ENCODE data around the gene BBS2.
"Not testable (repeated sequence)": the region's sequence is repeated elsewhere in the genome, so short reads cannot be mapped to it uniquely, and the experiment has no call there.

BBS2 gene

GRCh38 chr16:56491657-56492261 lies 28.1 kb downstream of the BBS2 start:
- Histone ChIP-seq H3K9me3 (ENCODE audit: control insufficient read depth, insufficient read depth, low read length) (no peaks in the 10 kb centered on the region), H3K4me3 (ENCODE audit: low read depth, low read length) (no peak overlapping the region), H3K36me3 (ENCODE audit: control insufficient read depth, insufficient read depth, low read length) (peaks cover 1% of the 10 kb centered on the region; the same call in 1 of the 2 replicates), H3K4me1 (ENCODE audit: control insufficient read depth, insufficient read depth, low read length) (no peaks in the 10 kb centered on the region), H3K9ac (ENCODE audit: low read depth, low read length) (no peak overlapping the region), H3K27ac (ENCODE audit: low read depth, low read length) (no peak overlapping the region), H3K27me3 (ENCODE audit: control insufficient read depth, insufficient read depth, low read length) (no peaks in the 10 kb centered on the region)

- H3K4me1 ChIP-seq (ENCODE audit: control insufficient read depth, insufficient read depth, low read length); H3K27me3 ChIP-seq (ENCODE audit: control insufficient read depth, insufficient read depth, low read length); H3K4me3 ChIP-seq (ENCODE audit: low read depth, low read length); H3K36me3 ChIP-seq (ENCODE audit: control insufficient read depth, insufficient read depth, low read length); H3K9ac ChIP-seq (ENCODE audit: low read depth, low read length); H3K27ac ChIP-seq (ENCODE audit: low read depth, low read length); H3K9me3 ChIP-seq (ENCODE audit: control insufficient read depth, insufficient read depth, low read length): not testable (repeated sequence)
Observed at GRCh38 chr16:56488868-56489267, 31.0 kb downstream of the BBS2 start.

DNA sequence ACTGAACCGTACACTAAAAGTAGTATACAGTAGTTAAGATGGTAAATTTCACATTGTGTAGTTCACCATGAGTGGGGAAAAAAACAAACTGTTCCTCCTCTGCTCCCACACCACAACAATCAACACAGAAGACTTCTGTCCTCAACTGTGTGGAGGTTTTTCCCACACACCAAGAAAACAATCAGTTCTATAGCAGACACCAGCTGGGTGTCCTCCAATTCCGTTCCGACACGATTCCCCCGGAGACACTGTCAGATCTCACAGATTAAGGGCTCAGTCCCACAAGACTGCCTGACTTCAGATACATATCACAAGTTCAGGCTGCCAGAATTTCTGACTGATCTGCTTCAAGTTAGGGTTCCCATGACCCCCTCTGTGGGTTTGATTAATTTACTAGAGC lies 31.8 kb downstream of the BBS2 start:
- Histone ChIP-seq H3K36me3 (ENCODE audit: control insufficient read depth, insufficient read depth, low read length) (peaks cover 7% of the 10 kb centered on the region; the same call in 1 of the 2 replicates), H3K9ac (ENCODE audit: low read depth, low read length) (no peak overlapping the region), H3K4me1 (ENCODE audit: control insufficient read depth, insufficient read depth, low read length) (no peaks in the 10 kb centered on the region), H3K27ac (ENCODE audit: low read depth, low read length) (no peak overlapping the region), H3K27me3 (ENCODE audit: control insufficient read depth, insufficient read depth, low read length) (no peaks in the 10 kb centered on the region), H3K4me3 (ENCODE audit: low read depth, low read length) (no peak overlapping the region), H3K9me3 (ENCODE audit: control insufficient read depth, insufficient read depth, low read length) (no peaks in the 10 kb centered on the region)

GRCh38 chr16:56483394-56483793 lies 36.4 kb downstream of the BBS2 start:
- H3K4me3 ChIP-seq (ENCODE audit: low read depth, low read length) = no peak overlapping the region
- no peak overlapping the region for H3K9ac ChIP-seq (ENCODE audit: low read depth, low read length)
- H3K36me3 ChIP-seq (ENCODE audit: control insufficient read depth, insufficient read depth, low read length) = peaks cover 14% of the 10 kb centered on the region
- no peaks in the 10 kb centered on the region for H3K27me3 ChIP-seq (ENCODE audit: control insufficient read depth, insufficient read depth, low read length)
- no peak overlapping the region for H3K27ac ChIP-seq (ENCODE audit: low read depth, low read length)
- H3K4me1 ChIP-seq (ENCODE audit: control insufficient read depth, insufficient read depth, low read length) = no peaks in the 10 kb centered on the region
- H3K9me3 ChIP-seq (ENCODE audit: control insufficient read depth, insufficient read depth, low read length) = no peaks in the 10 kb centered on the region

- no peak overlapping the region for H3K9ac ChIP-seq (ENCODE audit: low read depth, low read length)
- H3K4me1 ChIP-seq (ENCODE audit: control insufficient read depth, insufficient read depth, low read length) = no peaks in the 10 kb centered on the region
Observed at GRCh38 chr16:56482683-56483236, 37.1 kb downstream of the BBS2 start.

DNA sequence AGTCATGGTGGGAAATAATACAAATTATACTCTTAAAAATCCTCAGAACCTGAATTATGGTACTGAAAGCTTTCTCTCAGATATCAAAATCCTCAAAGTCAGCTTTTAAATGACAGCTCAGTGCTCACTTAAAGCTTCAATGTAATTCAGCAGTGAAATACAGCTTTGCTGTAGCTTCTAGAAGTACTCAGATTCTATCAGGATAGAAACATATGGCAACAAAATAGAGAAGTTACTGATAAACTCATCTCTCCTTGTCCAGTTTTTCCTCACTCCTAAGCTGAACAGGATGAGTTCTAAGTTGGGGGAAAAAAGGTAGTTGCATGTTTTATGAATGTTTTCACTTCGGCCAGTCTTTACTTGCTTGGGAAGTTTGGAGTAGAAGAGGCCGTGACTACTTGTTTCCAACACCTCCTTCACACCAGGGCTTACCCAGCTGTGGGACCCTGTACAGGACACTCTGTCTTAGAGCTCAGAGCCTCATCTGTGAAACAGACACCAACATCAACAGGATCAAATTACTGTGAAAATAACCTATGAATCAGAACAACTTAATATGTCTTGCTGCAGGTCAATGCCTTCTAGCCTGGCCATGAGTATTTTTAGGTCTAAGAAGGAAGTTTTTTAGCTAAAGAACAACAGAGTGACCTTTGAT lies 38.2 kb downstream of the BBS2 start:
- no peaks in the 10 kb centered on the region for H3K4me1 ChIP-seq (ENCODE audit: control insufficient read depth, insufficient read depth, low read length)
- H3K27ac ChIP-seq (ENCODE audit: low read depth, low read length) = no peak overlapping the region
- no peak overlapping the region for H3K9ac ChIP-seq (ENCODE audit: low read depth, low read length)
- H3K4me3 ChIP-seq (ENCODE audit: low read depth, low read length) = no peak overlapping the region
- no peaks in the 10 kb centered on the region for H3K27me3 ChIP-seq (ENCODE audit: control insufficient read depth, insufficient read depth, low read length)
- H3K9me3 ChIP-seq (ENCODE audit: control insufficient read depth, insufficient read depth, low read length) = no peaks in the 10 kb centered on the region
- H3K36me3 ChIP-seq (ENCODE audit: control insufficient read depth, insufficient read depth, low read length) = peaks cover 29% of the 10 kb centered on the region

More at GRCh38 chr16:56482683-56483236, 37.1 kb downstream of the BBS2 start:
- no peak overlapping the region for H3K4me3 ChIP-seq (ENCODE audit: low read depth, low read length)
- no peak overlapping the region for H3K27ac ChIP-seq (ENCODE audit: low read depth, low read length)
- peaks cover 19% of the 10 kb centered on the region for H3K36me3 ChIP-seq (ENCODE audit: control insufficient read depth, insufficient read depth, low read length)
- no peaks in the 10 kb centered on the region for H3K27me3 ChIP-seq (ENCODE audit: control insufficient read depth, insufficient read depth, low read length)
- H3K9me3 ChIP-seq (ENCODE audit: control insufficient read depth, insufficient read depth, low read length) = no peaks in the 10 kb centered on the region

DNA sequence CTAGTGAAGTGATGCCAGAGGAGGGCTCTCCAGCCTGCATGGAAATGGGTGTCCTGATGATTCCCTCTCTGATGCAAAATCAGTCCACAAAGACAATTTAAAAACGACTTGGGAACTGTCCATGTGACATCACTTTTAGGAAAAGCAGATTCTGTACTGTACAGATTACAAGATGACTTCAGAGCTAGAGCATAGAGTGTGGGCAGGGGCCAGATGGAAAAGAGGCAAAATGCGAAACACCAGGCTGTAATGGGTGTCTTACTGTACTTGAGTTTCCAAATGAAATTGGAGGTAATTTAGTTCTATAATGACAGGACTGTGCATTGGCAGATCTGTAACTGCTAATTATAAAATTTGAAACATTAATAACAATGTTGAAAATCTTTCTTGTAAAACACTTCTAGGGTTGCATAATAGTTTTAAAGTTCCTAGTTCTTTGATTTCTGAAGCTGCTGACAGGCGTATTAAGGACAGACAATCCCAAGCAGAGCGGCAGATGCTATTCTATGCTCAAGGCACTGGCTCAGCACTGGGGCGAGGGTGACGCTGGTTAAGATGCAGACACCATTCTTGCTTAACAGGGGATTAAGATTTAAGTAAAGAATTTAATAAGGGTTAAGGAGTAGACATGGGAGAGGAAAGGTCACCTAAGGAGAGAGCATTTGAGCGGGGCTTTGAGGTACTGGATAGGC lies 38.9 kb downstream of the BBS2 start:
- Histone ChIP-seq H3K4me3 (ENCODE audit: low read depth, low read length) (no peak overlapping the region), H3K27me3 (ENCODE audit: control insufficient read depth, insufficient read depth, low read length) (no peaks in the 10 kb centered on the region), H3K4me1 (ENCODE audit: control insufficient read depth, insufficient read depth, low read length) (no peaks in the 10 kb centered on the region), H3K9me3 (ENCODE audit: control insufficient read depth, insufficient read depth, low read length) (no peaks in the 10 kb centered on the region), H3K36me3 (ENCODE audit: control insufficient read depth, insufficient read depth, low read length) (peaks cover 36% of the 10 kb centered on the region), H3K9ac (ENCODE audit: low read depth, low read length) (no peak overlapping the region), H3K27ac (ENCODE audit: low read depth, low read length) (no peak overlapping the region)

DNA sequence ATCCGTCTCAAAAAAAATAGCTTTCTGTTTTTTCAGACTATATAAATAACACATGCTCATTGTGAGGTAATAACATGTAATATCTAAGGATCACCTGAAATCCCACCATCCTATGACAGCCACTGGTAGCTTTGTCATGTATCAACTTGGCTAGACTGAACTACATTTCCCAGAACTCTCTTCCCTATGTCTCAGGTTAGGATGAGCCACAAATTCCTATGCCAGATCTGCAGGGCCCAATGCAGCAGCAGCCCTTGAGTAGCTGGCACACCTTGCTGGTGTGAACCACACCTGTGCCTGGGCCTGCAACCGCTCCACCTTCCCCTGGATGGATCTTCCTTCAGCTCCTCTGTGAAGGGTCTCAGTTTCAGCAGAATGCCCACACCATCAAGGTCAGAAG lies 40.4 kb downstream of the BBS2 start:
- Histone ChIP-seq H3K36me3 (ENCODE audit: control insufficient read depth, insufficient read depth, low read length) (peaks cover 47% of the 10 kb centered on the region), H3K4me1 (ENCODE audit: control insufficient read depth, insufficient read depth, low read length) (peaks cover 11% of the 10 kb centered on the region; the same call in 1 of the 2 replicates), H3K27me3 (ENCODE audit: control insufficient read depth, insufficient read depth, low read length) (no peaks in the 10 kb centered on the region), H3K9me3 (ENCODE audit: control insufficient read depth, insufficient read depth, low read length) (no peaks in the 10 kb centered on the region), H3K9ac (ENCODE audit: low read depth, low read length) (no peak overlapping the region), H3K27ac (ENCODE audit: low read depth, low read length) (no peak overlapping the region), H3K4me3 (ENCODE audit: low read depth, low read length) (no peak overlapping the region)

DNA sequence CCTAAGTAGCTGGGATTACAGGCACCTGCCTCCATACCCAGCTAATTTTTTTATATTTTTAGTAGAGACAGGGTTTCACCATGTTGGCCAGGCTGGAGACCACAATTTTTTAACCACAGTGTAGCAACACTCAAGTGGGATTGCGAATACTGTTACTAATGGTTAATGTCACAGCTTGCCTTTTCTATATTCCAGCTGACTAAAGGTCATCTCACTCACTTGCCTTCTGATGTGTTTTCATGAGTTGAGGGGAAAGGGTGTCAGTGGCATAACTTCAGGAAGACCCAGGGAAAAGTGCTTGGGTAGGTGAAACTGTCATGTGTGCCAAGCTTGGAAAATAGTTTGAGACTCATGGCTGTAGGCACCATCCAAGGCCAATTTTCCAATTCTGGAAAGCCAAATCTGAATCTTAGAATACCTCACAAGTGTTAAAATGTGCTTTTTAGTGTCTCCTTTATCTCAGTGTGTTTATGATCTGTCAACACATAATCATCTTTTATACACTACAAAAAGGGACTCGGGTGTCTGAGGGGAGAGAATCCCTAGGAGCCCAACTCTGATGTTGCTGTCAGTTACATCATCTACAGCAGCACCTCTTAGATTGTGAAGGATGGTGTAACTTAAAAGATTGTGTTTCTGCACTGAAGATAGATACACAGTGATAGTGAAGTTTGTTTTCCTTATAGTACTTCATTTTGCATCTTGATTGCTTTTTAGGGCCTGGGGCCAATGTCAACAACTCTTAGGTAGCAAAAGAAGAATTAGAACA lies 41.4 kb downstream of the BBS2 start:
- H3K4me3 ChIP-seq (ENCODE audit: low read depth, low read length) = no peak overlapping the region
- H3K27ac ChIP-seq (ENCODE audit: low read depth, low read length) = no peak overlapping the region
- no peaks in the 10 kb centered on the region for H3K27me3 ChIP-seq (ENCODE audit: control insufficient read depth, insufficient read depth, low read length)
- H3K9ac ChIP-seq (ENCODE audit: low read depth, low read length) = no peak overlapping the region
- peaks cover 54% of the 10 kb centered on the region for H3K36me3 ChIP-seq (ENCODE audit: control insufficient read depth, insufficient read depth, low read length)
- H3K4me1 ChIP-seq (ENCODE audit: control insufficient read depth, insufficient read depth, low read length) = peaks cover 11% of the 10 kb centered on the region; the same call in 1 of the 2 replicates
- H3K9me3 ChIP-seq (ENCODE audit: control insufficient read depth, insufficient read depth, low read length) = no peaks in the 10 kb centered on the region

DNA sequence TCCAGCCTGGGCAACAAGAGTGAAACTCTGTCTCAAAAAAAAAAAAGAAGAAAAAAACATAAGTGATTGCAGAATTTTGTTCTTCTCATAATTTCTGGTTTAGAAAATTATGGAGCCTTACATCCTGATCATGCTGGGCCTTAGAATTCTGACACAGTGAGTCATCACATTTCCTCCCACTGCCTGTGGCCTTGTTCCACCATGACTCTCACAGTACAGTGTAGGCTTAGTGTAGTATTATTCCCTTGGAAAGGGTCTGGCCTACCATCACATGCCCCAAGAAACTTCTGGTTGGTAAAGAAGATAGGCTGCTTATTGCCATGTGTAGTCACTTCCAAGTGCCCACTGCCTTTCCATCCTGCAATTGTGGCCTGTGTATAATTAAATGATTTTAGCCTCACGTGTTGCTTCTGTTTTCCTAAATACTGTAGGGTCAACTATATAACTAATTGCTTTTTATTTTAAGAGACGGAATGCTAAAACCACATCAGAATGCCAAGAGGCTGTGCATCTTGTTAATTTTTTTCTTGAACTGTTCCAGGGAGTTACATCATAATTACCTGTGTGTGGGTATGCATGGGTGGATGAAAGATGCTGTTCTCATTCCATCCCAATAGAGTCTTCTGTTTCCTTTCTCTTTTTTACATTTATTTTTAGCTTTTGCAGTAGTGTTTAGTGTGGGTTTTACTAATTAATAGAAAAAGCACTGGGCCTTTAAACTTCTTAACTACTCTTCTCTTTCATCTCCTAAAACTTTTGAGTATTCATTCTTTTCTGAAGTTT lies 42.5 kb downstream of the BBS2 start:
- no peaks in the 10 kb centered on the region for H3K27me3 ChIP-seq (ENCODE audit: control insufficient read depth, insufficient read depth, low read length)
- no peak overlapping the region for H3K4me3 ChIP-seq (ENCODE audit: low read depth, low read length)
- peaks cover 11% of the 10 kb centered on the region; the same call in 1 of the 2 replicates for H3K4me1 ChIP-seq (ENCODE audit: control insufficient read depth, insufficient read depth, low read length)
- peaks cover 64% of the 10 kb centered on the region for H3K36me3 ChIP-seq (ENCODE audit: control insufficient read depth, insufficient read depth, low read length)
- no peak overlapping the region for H3K27ac ChIP-seq (ENCODE audit: low read depth, low read length)
- no peaks in the 10 kb centered on the region for H3K9me3 ChIP-seq (ENCODE audit: control insufficient read depth, insufficient read depth, low read length)
- no peak overlapping the region for H3K9ac ChIP-seq (ENCODE audit: low read depth, low read length)

Data from HUES48 (cell line).